ENCODE results near the gene AGMO. TPM values are rescaled to one million over a fixed set of nuclear protein-coding genes. Genes with fewer than 3 reads are reported as not detected.
A peak's percentile ranks its signal among the peaks of the same experiment; 100 is the strongest.

Gene AGMO
- total and polyA plus RNA-seq, 2 donors from 2014 or later, result 1.4 to 4.5 TPM

- intact Hi-C loops (cut with DNase I), result no loop called here
- Histone ChIP-seq H3K27me3 (ENCODE audit: control insufficient read depth, insufficient read depth, low read length) (no peaks in the 10 kb centered on the region), H3K27ac (ENCODE audit: low read depth in 2 of 2, low read length in 2 of 2) (no peak overlapping the region), H3K36me3 (ENCODE audit: control insufficient read depth in 2 of 3, insufficient read depth in 3 of 3, low read length in 3 of 3) (no peaks in the 10 kb centered on the region), H3K9ac (ENCODE audit: low read length in 3 of 3) (no peak overlapping the region), H3K4me3 (ENCODE audit: low read length in 3 of 3) (no peak overlapping the region), H3K4me1 (ENCODE audit: control insufficient read depth in 2 of 3, insufficient read depth in 2 of 3, low read depth in 1 of 3, low read length in 3 of 3) (no peaks in the 10 kb centered on the region), H3K9me3 (ENCODE audit: control insufficient read depth in 2 of 3, insufficient read depth in 1 of 3, low read length in 3 of 3) (no peaks in the 10 kb centered on the region)
- DNase-seq (no peak), FAIRE-seq (no peak)
- TF ChIP-seq, protein P1, sequence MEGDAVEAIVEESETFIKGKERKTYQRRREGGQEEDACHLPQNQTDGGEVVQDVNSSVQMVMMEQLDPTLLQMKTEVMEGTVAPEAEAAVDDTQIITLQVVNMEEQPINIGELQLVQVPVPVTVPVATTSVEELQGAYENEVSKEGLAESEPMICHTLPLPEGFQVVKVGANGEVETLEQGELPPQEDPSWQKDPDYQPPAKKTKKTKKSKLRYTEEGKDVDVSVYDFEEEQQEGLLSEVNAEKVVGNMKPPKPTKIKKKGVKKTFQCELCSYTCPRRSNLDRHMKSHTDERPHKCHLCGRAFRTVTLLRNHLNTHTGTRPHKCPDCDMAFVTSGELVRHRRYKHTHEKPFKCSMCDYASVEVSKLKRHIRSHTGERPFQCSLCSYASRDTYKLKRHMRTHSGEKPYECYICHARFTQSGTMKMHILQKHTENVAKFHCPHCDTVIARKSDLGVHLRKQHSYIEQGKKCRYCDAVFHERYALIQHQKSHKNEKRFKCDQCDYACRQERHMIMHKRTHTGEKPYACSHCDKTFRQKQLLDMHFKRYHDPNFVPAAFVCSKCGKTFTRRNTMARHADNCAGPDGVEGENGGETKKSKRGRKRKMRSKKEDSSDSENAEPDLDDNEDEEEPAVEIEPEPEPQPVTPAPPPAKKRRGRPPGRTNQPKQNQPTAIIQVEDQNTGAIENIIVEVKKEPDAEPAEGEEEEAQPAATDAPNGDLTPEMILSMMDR (IDR thresholded peaks at IDR 0.05; ENCODE audit: borderline replicate concordance, extremely low read depth, insufficient read depth), result no peak
Measured at GRCh38 chr7:15430191-15430590, 131.6 kb downstream of the AGMO start.

DNA sequence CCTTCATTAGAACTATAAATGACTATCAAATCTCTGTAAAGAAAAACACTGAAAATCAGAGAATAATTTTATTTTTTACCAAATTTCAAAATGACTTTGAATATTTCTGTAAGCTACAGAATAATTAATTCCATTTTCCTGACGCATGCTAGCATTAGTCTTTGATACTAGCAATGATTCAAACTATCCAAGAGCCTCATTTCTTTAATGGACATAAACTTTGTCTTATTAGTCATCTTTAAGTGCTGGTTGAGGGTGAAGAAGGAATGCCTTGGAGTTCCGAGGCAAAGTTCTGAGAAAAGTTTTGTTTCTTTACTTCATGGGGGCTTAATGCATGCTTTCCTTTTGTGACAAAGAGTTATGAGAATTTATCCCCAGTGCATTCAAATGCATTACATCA, 137.3 kb downstream of the AGMO start:
- Histone ChIP-seq H3K27me3 (ENCODE audit: control insufficient read depth, insufficient read depth, low read length) (no peaks in the 10 kb centered on the region), H3K27ac (ENCODE audit: low read depth in 2 of 2, low read length in 2 of 2) (no peak overlapping the region), H3K4me3 (ENCODE audit: low read length in 3 of 3) (no peak overlapping the region), H3K9me3 (ENCODE audit: control insufficient read depth in 2 of 3, insufficient read depth in 1 of 3, low read length in 3 of 3) (no peaks in the 10 kb centered on the region), H3K36me3 (ENCODE audit: control insufficient read depth in 2 of 3, insufficient read depth in 3 of 3, low read length in 3 of 3) (no peaks in the 10 kb centered on the region), H3K9ac (ENCODE audit: low read length in 3 of 3) (no peak overlapping the region), H3K4me1 (ENCODE audit: control insufficient read depth in 2 of 3, insufficient read depth in 2 of 3, low read depth in 1 of 3, low read length in 3 of 3) (no peaks in the 10 kb centered on the region)
- intact Hi-C loops (cut with DNase I), result no loop called here
- TF ChIP-seq, protein P1 (IDR thresholded peaks at IDR 0.05; ENCODE audit: borderline replicate concordance, extremely low read depth, insufficient read depth), result no peak
- DNase-seq (peak in 1 of 5 donors; percentile 50), FAIRE-seq (no peak)

DNA sequence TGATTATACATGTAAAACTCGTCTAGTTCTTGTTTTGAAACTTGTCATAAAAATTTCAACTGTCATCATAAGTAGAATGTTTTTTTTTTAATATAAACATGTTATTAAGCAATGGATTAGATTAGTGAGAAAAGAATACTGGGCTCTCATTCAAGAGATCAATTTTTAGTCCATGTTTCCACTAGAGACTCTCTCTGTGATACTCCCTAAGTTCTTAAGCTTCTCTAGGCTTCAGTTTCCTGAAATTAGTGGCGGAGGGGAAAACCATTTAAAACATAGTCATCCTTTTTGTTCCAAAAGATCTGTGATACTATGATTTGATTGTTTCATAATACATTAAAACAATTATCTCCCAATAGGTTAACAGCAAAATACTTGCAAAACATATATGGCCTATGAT, 142.2 kb downstream of the AGMO start:
- H3K4me3 ChIP-seq (ENCODE audit: low read length in 3 of 3), result no peak overlapping the region
- no peaks in the 10 kb centered on the region for H3K4me1 ChIP-seq (ENCODE audit: control insufficient read depth in 2 of 3, insufficient read depth in 2 of 3, low read depth in 1 of 3, low read length in 3 of 3)
- TF ChIP-seq, protein P1 (IDR thresholded peaks at IDR 0.05; ENCODE audit: borderline replicate concordance, extremely low read depth, insufficient read depth), result no peak
- H3K9ac ChIP-seq (ENCODE audit: low read length in 3 of 3), result no peak overlapping the region
- intact Hi-C loops (cut with DNase I), result no loop called here
- DNase-seq, result no peak
- H3K27me3 ChIP-seq (ENCODE audit: control insufficient read depth, insufficient read depth, low read length), result no peaks in the 10 kb centered on the region
- H3K27ac ChIP-seq (ENCODE audit: low read depth in 2 of 2, low read length in 2 of 2), result no peak overlapping the region
- FAIRE-seq, result no peak
- H3K36me3 ChIP-seq (ENCODE audit: control insufficient read depth in 2 of 3, insufficient read depth in 3 of 3, low read length in 3 of 3), result no peaks in the 10 kb centered on the region
- no peaks in the 10 kb centered on the region for H3K9me3 ChIP-seq (ENCODE audit: control insufficient read depth in 2 of 3, insufficient read depth in 1 of 3, low read length in 3 of 3)

DNA sequence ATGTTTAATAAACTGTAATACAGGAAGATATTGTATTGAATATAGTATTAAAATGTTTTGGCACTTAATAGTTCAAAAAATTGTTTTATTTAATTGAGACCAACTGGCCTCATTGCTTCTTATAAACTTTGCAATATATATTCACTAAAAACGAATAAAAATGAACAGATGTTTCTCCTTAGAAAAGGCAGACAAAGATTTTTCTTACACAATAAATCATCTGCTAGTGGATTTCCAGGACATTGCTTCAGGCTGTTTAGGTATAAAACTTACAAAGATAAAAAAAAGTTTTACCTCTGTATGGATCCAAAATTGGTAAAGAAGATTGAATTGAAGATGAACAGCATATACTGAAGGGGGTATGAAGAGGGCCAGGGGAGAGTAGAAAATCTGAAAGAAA, 143.6 kb downstream of the AGMO start:
- TF ChIP-seq, protein P1 (IDR thresholded peaks at IDR 0.05; ENCODE audit: borderline replicate concordance, extremely low read depth, insufficient read depth), result no peak
- intact Hi-C loops (cut with DNase I), result no loop called here
- H3K4me3 ChIP-seq (ENCODE audit: low read length in 3 of 3), result no peak overlapping the region
- no peaks in the 10 kb centered on the region for H3K27me3 ChIP-seq (ENCODE audit: control insufficient read depth, insufficient read depth, low read length)
- no peak overlapping the region for H3K9ac ChIP-seq (ENCODE audit: low read length in 3 of 3)
- H3K36me3 ChIP-seq (ENCODE audit: control insufficient read depth in 2 of 3, insufficient read depth in 3 of 3, low read length in 3 of 3), result no peaks in the 10 kb centered on the region
- no peak for DNase-seq
- H3K27ac ChIP-seq (ENCODE audit: low read depth in 2 of 2, low read length in 2 of 2), result no peak overlapping the region
- FAIRE-seq, result no peak
- H3K4me1 ChIP-seq (ENCODE audit: control insufficient read depth in 2 of 3, insufficient read depth in 2 of 3, low read depth in 1 of 3, low read length in 3 of 3), result no peaks in the 10 kb centered on the region
- no peaks in the 10 kb centered on the region for H3K9me3 ChIP-seq (ENCODE audit: control insufficient read depth in 2 of 3, insufficient read depth in 1 of 3, low read length in 3 of 3)

All from kidney (tissue), 14 donors.